ENCODE results near the gene ST3GAL2.

Gene ST3GAL2

DNA sequence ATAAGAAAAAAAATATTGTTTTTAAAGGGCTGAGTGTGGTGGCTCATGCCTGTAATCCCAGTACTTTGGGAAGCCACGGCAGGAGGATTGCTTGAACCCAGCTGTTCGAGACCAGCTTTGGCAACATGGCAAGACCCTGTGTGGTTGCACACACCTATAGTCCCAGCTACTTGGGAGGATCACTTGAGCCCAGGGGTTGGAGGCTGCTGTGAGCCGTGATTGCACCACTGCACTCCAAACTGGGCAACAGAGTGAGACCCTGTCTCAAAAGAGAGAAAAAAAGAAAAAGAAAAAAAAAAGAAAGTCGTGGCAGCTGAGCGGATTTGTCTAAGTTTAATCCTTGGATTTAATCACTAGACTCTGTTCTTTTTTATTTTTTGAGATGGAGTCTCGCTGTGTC, 9.2 kb upstream of the ST3GAL2 start:
- no peaks in the 10 kb centered on the region for H3K36me3 ChIP-seq (ENCODE audit: low read length)
- H3K9me2 ChIP-seq (replicated peaks; ENCODE audit: insufficient read depth, low read length): no peaks in the 10 kb centered on the region
- no peaks in the 10 kb centered on the region for H3K9me3 ChIP-seq (ENCODE audit: insufficient read depth, low read length)
- no peak overlapping the region for H3K4me2 ChIP-seq (ENCODE audit: low read depth, low read length, poor library complexity, severe bottlenecking)
- H3K4me3 ChIP-seq (ENCODE audit: insufficient read depth, low read length, poor library complexity, severe bottlenecking): no peak overlapping the region
- H4K20me1 ChIP-seq (ENCODE audit: low read depth, low read length): no peaks in the 10 kb centered on the region
- no peak overlapping the region for H2AFZ ChIP-seq (ENCODE audit: low read depth, low read length, severe bottlenecking)
- H3K27ac ChIP-seq (ENCODE audit: low read depth, low read length): no peak overlapping the region
- H3K27me3 ChIP-seq (ENCODE audit: low read length): no peaks in the 10 kb centered on the region
- H3F3A ChIP-seq (ENCODE audit: insufficient read depth): no peaks in the 10 kb centered on the region
- TF ChIP-seq CTCF (IDR thresholded peaks at IDR 0.05; ENCODE audit: insufficient read depth, low read length, poor library complexity, severe bottlenecking): no peak
- no peak for TF ChIP-seq EZH2phosphoT487 (conservative IDR thresholded peaks at IDR 0.05; ENCODE audit: low read length)
- H3K9ac ChIP-seq (ENCODE audit: low read length): no peak overlapping the region
- H3K79me2 ChIP-seq (ENCODE audit: insufficient read depth, low read length): no peaks in the 10 kb centered on the region

GRCh38 chr16:70444249-70445063, 5.6 kb upstream of the ST3GAL2 start:
- Histone ChIP-seq H3F3A (ENCODE audit: insufficient read depth) (no peaks in the 10 kb centered on the region), H3K79me2 (ENCODE audit: insufficient read depth, low read length) (no peaks in the 10 kb centered on the region), H3K4me2 (ENCODE audit: low read depth, low read length, poor library complexity, severe bottlenecking) (no peak overlapping the region), H3K9ac (ENCODE audit: low read length) (no peak overlapping the region), H3K9me2 (replicated peaks; ENCODE audit: insufficient read depth, low read length) (no peaks in the 10 kb centered on the region), H3K4me3 (ENCODE audit: insufficient read depth, low read length, poor library complexity, severe bottlenecking) (no peak overlapping the region), H3K27ac (ENCODE audit: low read depth, low read length) (no peak overlapping the region), H3K27me3 (ENCODE audit: low read length) (no peaks in the 10 kb centered on the region), H2AFZ (ENCODE audit: low read depth, low read length, severe bottlenecking) (no peak overlapping the region), H3K9me3 (ENCODE audit: insufficient read depth, low read length) (no peaks in the 10 kb centered on the region), H3K36me3 (ENCODE audit: low read length) (no peaks in the 10 kb centered on the region), H4K20me1 (ENCODE audit: low read depth, low read length) (no peaks in the 10 kb centered on the region)
- TF ChIP-seq CTCF (IDR thresholded peaks at IDR 0.05; ENCODE audit: insufficient read depth, low read length, poor library complexity, severe bottlenecking) (no peak), EZH2phosphoT487 (conservative IDR thresholded peaks at IDR 0.05; ENCODE audit: low read length) (no peak)

DNA sequence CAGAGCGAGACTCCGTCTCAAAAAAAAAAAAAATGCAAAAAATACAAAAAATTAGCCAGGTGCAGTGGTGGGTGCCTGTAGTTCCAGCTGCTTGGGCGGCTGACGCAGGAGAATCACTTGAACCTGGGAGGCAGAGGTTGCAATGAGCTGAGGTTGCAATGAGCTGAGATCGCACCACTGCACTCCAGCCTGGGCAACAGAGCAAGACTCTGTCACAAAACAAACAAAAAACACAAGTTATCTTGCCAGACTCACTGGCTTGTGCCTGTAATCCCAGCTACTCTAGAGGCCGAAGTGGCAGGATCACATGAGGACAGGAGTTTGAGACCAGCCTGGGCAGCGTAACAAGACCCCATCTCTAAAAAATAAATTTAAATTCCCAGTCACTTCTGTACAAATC, 3.4 kb upstream of the ST3GAL2 start:
- H3K27ac ChIP-seq (ENCODE audit: low read depth, low read length): no peak overlapping the region
- H3K36me3 ChIP-seq (ENCODE audit: low read length): no peaks in the 10 kb centered on the region
- H3K79me2 ChIP-seq (ENCODE audit: insufficient read depth, low read length): peaks cover 10% of the 10 kb centered on the region
- no peak overlapping the region for H3K4me3 ChIP-seq (ENCODE audit: insufficient read depth, low read length, poor library complexity, severe bottlenecking)
- H3F3A ChIP-seq (ENCODE audit: insufficient read depth): no peaks in the 10 kb centered on the region; the same call in 1 of the 2 replicates
- H3K9ac ChIP-seq (ENCODE audit: low read length): no peak overlapping the region
- H3K9me3 ChIP-seq (ENCODE audit: insufficient read depth, low read length): no peaks in the 10 kb centered on the region
- no peaks in the 10 kb centered on the region for H4K20me1 ChIP-seq (ENCODE audit: low read depth, low read length)
- no peak overlapping the region for H2AFZ ChIP-seq (ENCODE audit: low read depth, low read length, severe bottlenecking)
- no peak for TF ChIP-seq CTCF (IDR thresholded peaks at IDR 0.05; ENCODE audit: insufficient read depth, low read length, poor library complexity, severe bottlenecking)
- no peak for TF ChIP-seq EZH2phosphoT487 (conservative IDR thresholded peaks at IDR 0.05; ENCODE audit: low read length)
- no peak overlapping the region for H3K4me2 ChIP-seq (ENCODE audit: low read depth, low read length, poor library complexity, severe bottlenecking)
- H3K27me3 ChIP-seq (ENCODE audit: low read length): no peaks in the 10 kb centered on the region
- H3K9me2 ChIP-seq (replicated peaks; ENCODE audit: insufficient read depth, low read length): no peaks in the 10 kb centered on the region
